Neutrophil (primary cell): Measurements from ENCODE around the gene MIER1.

Source experiments
- H3K27ac ChIP-seq: fragments of 200-600 bp; sonication (generic); 2 replicates; pipeline ENCODE4 v1.5.1; 2016; ENCODE audit warnings: mild to moderate bottlenecking, moderate library complexity
- H3K27me3 ChIP-seq: fragments of 200-600 bp; sonication (generic); 2 replicates; pipeline ENCODE4 v1.6.0; 2016; ENCODE audit warnings: mild to moderate bottlenecking
- H3K36me3 ChIP-seq: fragments of 200-600 bp; sonication (generic); 2 replicates; pipeline ENCODE4 v1.5.1; 2017
- H3K4me1 ChIP-seq, 2 experiments: fragments of 200-600 bp in 1 of 2; sonication (generic) in 1 of 2; 1 replicate in 1 of 2; 2 replicates in 1 of 2; pipeline versions ENCODE4 v1.5.1 to v1.6.1; 2013 to 2016; ENCODE audit warnings: low read depth in 1 of 2, low read length in 1 of 2, mild to moderate bottlenecking in 1 of 2, moderate library complexity in 1 of 2; ENCODE audit not compliant: control insufficient read depth in 1 of 2, insufficient read depth in 1 of 2
- H3K4me3 ChIP-seq, 2 experiments: fragments of 200-600 bp in 1 of 2; sonication (generic) in 1 of 2; 1 replicate in 1 of 2; 2 replicates in 1 of 2; pipeline ENCODE4 v1.5.1; 2013 to 2016; ENCODE audit warnings: low read depth in 1 of 2, low read length in 1 of 2, mild to moderate bottlenecking in 1 of 2, moderate library complexity in 1 of 2
- H3K9me3 ChIP-seq: fragments of 200-600 bp; sonication (generic); 2 replicates; pipeline ENCODE4 v1.5.1; 2016
- TF ChIP-seq, protein P1 (sequence below): fragments of 200-600 bp; sonication (generic); IDR thresholded peaks from 2 replicates; pipeline ENCODE4 v1.5.1; 2016; ENCODE audit warnings: antibody characterized with exemption

The MIER1 gene

DNA sequence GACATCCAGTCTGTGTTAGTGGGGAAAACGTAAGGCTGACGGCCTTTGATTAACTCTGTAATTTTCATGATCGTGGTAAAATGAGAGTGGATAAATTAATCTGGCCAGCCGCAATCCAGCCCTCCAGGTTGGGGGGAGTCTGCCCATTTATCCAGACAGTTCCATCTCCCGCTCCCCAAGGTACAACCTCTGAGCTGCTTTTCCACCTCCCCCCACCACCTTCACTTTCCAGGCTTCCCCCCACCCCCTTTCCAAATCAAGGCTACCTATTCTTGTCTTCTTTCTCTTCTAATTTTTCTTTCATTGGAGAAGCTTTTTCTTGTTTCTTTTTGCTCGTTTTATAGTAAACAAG, 6.0 kb downstream of the MIER1 start:
- Histone ChIP-seq H3K4me1 (peaks cover 72 to 77% of the 10 kb centered on the region in 2 experiments), H3K36me3 (no peaks in the 10 kb centered on the region)
- TF ChIP-seq, protein P1, sequence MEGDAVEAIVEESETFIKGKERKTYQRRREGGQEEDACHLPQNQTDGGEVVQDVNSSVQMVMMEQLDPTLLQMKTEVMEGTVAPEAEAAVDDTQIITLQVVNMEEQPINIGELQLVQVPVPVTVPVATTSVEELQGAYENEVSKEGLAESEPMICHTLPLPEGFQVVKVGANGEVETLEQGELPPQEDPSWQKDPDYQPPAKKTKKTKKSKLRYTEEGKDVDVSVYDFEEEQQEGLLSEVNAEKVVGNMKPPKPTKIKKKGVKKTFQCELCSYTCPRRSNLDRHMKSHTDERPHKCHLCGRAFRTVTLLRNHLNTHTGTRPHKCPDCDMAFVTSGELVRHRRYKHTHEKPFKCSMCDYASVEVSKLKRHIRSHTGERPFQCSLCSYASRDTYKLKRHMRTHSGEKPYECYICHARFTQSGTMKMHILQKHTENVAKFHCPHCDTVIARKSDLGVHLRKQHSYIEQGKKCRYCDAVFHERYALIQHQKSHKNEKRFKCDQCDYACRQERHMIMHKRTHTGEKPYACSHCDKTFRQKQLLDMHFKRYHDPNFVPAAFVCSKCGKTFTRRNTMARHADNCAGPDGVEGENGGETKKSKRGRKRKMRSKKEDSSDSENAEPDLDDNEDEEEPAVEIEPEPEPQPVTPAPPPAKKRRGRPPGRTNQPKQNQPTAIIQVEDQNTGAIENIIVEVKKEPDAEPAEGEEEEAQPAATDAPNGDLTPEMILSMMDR: no peak

DNA sequence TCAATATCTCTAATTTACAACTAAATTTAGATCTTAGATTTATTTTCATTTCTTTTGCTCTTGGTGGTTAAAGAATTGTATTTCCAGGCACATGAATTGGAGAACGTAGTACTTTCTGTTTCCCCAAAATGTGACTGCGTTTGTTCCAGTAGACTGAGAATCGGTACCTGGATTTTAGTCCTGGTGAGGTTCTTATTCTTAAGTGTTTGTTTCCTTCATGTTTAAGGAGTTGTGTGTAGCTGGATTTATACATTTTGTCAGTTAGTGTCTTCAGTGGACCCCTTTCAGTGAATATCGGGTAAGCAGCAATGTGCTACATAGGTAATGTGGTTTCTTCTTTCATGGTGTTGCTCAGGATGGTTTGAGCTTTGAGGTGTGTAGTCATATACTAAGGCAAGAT, 6.8 kb downstream of the MIER1 start:
- Histone ChIP-seq H3K27me3 (no peaks in the 10 kb centered on the region), H3K27ac (peak overlapping the region; percentile 98), H3K36me3 (no peaks in the 10 kb centered on the region), H3K4me3 (peak overlapping the region; percentile 75 to 91), H3K9me3 (no peaks in the 10 kb centered on the region), H3K4me1 (peaks cover 66 to 69% of the 10 kb centered on the region in 2 experiments)
- TF ChIP-seq, protein P1: no peak

More for the DNA sequence above, 6.0 kb downstream of the MIER1 start:
- Histone ChIP-seq H3K9me3 (no peaks in the 10 kb centered on the region), H3K27ac (peak overlapping the region; percentile 98), H3K4me3 (peak overlapping the region; percentile 75 to 91), H3K27me3 (no peaks in the 10 kb centered on the region)

DNA sequence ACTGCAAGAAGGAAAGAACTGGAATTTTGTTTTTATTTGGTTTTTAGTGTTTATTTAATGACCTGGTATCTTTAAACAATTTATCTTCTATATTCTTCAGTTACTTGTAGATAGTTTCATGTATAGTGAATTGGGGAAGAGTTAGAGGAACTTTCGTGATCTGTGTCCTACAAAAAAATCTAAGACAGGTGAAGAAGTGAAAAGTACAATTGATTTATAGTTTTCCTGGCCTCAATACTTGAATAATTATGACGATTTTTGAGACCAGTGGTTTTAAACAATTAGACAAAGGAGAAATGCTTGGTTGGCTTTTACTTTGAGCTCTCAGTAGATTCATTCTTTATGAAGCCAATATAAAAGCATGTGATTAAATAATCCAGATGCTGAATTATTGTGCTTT, 7.5 kb downstream of the MIER1 start:
- H3K4me3 ChIP-seq: peak overlapping the region in 1 of 2 experiments; percentile 91
- H3K36me3 ChIP-seq: no peaks in the 10 kb centered on the region
- no peaks in the 10 kb centered on the region for H3K27me3 ChIP-seq
- TF ChIP-seq, protein P1: no peak
- H3K4me1 ChIP-seq: peaks cover 63 to 67% of the 10 kb centered on the region in 2 experiments
- no peaks in the 10 kb centered on the region for H3K9me3 ChIP-seq
- peak overlapping the region; percentile 98 for H3K27ac ChIP-seq

DNA sequence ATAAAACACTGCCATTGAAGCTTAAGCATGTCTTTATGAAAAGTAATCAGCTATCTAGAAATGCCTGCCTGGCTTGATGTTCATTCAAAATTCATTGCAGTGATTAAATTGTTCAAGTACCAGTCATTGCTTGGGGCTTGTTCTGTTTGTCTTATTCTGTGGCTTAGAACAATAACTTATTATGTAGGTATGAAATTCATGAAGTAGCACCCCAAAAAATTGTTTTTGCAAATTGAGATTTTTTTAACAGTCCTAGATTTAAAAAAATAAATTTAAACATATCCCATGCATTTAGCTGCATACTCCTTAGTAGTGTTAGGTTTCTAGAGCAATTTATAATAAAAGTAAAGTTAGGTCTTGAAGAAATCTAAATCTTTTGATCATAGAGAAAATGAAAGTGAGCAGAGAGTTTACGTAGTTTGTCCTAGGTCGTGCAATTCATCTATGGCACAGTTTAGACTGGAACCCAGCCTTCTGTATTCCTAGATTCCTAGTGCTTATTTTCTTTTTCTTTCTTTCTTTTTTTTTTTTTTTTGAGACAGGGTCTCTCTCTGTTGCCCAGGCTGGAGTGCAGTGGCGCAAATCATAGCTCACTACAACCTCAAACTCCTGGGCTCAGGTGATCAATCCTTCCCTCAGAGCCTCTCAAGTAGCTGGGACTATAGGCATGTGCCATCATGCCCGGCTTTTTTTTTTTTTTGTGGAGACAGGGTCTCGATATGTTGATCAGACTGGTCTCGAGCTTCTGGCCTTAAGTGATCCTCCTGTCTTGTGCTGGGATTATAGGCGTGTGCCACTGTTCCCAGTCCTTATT, 9.3 kb downstream of the MIER1 start:
- peak overlapping the region; percentile 98 for H3K27ac ChIP-seq
- H3K27me3 ChIP-seq: no peaks in the 10 kb centered on the region
- no peaks in the 10 kb centered on the region for H3K36me3 ChIP-seq
- peaks cover 72 to 73% of the 10 kb centered on the region in 2 experiments for H3K4me1 ChIP-seq
- no peaks in the 10 kb centered on the region for H3K9me3 ChIP-seq
- TF ChIP-seq, protein P1: no peak
- H3K4me3 ChIP-seq: peak overlapping the region in 1 of 2 experiments; percentile 26

DNA sequence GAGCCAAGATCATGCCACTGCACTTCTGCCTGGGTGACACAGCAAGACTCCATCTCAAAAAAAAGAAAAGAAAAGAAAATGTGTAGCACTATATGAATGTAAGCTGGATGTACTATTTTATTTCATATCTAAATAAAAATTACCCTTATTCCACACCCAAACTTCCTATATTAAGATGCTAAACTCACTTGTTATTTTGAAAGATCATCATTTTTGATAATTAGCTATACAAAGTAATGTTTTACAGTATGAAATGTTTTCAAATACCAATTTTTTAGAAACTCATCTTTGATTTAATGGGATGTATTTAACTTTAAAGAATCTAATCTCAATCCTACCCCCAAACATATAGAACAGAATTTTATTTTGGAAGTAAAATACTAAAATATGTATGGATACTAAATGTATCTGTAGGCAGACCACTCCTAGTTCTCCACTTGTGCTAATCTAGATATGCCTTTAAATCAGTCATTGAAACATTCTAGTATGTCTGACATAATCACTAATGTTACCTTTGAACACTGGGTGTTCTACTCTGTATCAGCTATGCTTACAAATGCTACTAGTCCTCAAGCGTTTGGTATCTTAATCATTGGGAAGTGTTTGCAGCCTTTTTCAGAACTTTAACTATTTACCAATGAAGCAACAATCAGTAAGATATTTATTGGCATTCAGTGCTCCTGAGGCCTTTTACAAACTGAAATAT, 12.9 kb downstream of the MIER1 start:
- Histone ChIP-seq H3K27ac (peak overlapping the region; percentile 59), H3K27me3 (no peaks in the 10 kb centered on the region), H3K4me3 (no peak overlapping the region), H3K4me1 (peaks cover 49 to 60% of the 10 kb centered on the region in 2 experiments), H3K9me3 (no peaks in the 10 kb centered on the region), H3K36me3 (peaks cover 6% of the 10 kb centered on the region)
- TF ChIP-seq, protein P1: no peak
